Stimulated activated effector memory CD8-positive, alpha-beta T cell treated with anti-CD3 and anti-CD28 coated beads, Interleukin-12 subunit alpha, Interleukin-12 subunit beta, amount 100 ng/mL, for 72 hours (primary cell): ENCODE measurements around the gene NDE1.
"Not testable (repeated sequence)": the region's sequence is repeated elsewhere in the genome, so short reads cannot be mapped to it uniquely, and the experiment has no call there.

ENCODE experiments used
- ATAC-seq: fragments of 150-1000 bp; cut with Tn5 transposase; 2 replicates; pipeline ENCODE4 v1.10.0; 2021
- DNase-seq, 2 donors: peaks; one replicate each; pipeline ENCODE4 v3.0.0; 2021 to 2022; ENCODE audit warnings: low spot score in 2 of 2
- H3K27ac Mint-ChIP-seq: one replicate; pipeline ENCODE4 v1.8.0; 2022; ENCODE audit warnings: mild to moderate bottlenecking, mixed read lengths
- H3K36me3 Mint-ChIP-seq: one replicate; pipeline ENCODE4 v1.8.0; 2022; ENCODE audit warnings: mild to moderate bottlenecking, mixed read lengths
- H3K4me1 Mint-ChIP-seq: one replicate; pipeline ENCODE4 v1.8.0; 2022; ENCODE audit warnings: mixed read lengths
- H3K4me3 Mint-ChIP-seq: one replicate; pipeline ENCODE4 v1.8.0; 2022; ENCODE audit warnings: mild to moderate bottlenecking, mixed read lengths
- H3K9me3 Mint-ChIP-seq: one replicate; pipeline ENCODE4 v1.8.0; 2022; ENCODE audit warnings: mixed read lengths

Gene NDE1

GRCh38 chr16:15692508-15692907, 42.5 kb downstream of the NDE1 start:
- not testable (repeated sequence) for H3K27ac Mint-ChIP-seq, H3K4me1 Mint-ChIP-seq, H3K4me3 Mint-ChIP-seq, ATAC-seq, DNase-seq, H3K9me3 Mint-ChIP-seq
- H3K36me3 Mint-ChIP-seq: peaks cover 100% of the 10 kb centered on the region

GRCh38 chr16:15694499-15694898, 44.5 kb downstream of the NDE1 start:
- Mint-ChIP-seq H3K9me3 (no peaks in the 10 kb centered on the region), H3K27ac (no peak overlapping the region), H3K4me1 (no peaks in the 10 kb centered on the region), H3K36me3 (peaks cover 100% of the 10 kb centered on the region), H3K4me3 (no peak overlapping the region)
- DNase-seq: no peak
- ATAC-seq: no peak

GRCh38 chr16:15699819-15700218, 49.8 kb downstream of the NDE1 start:
- no peak for DNase-seq
- Mint-ChIP-seq H3K27ac (no peak overlapping the region), H3K9me3 (no peaks in the 10 kb centered on the region), H3K4me3 (no peak overlapping the region), H3K4me1 (peaks cover 21% of the 10 kb centered on the region), H3K36me3 (peaks cover 100% of the 10 kb centered on the region)
- no peak for ATAC-seq

- H3K27ac Mint-ChIP-seq: no peak overlapping the region
- peaks cover 21% of the 10 kb centered on the region for H3K4me1 Mint-ChIP-seq
- H3K36me3 Mint-ChIP-seq: peaks cover 100% of the 10 kb centered on the region
- no peak overlapping the region for H3K4me3 Mint-ChIP-seq
- H3K9me3 Mint-ChIP-seq: no peaks in the 10 kb centered on the region
- DNase-seq: no peak
- no peak for ATAC-seq
Observed at GRCh38 chr16:15701367-15701766, 51.3 kb downstream of the NDE1 start.

- peak overlapping the region; percentile 66 for H3K27ac Mint-ChIP-seq
- H3K9me3 Mint-ChIP-seq: no peaks in the 10 kb centered on the region
- ATAC-seq (no peak), DNase-seq (no peak)
- H3K4me1 Mint-ChIP-seq: peaks cover 21% of the 10 kb centered on the region
- no peak overlapping the region for H3K4me3 Mint-ChIP-seq
- H3K36me3 Mint-ChIP-seq: peaks cover 92% of the 10 kb centered on the region
Observed at GRCh38 chr16:15701975-15702970, 52.2 kb downstream of the NDE1 start.

GRCh38 chr16:15703029-15703736, 53.1 kb downstream of the NDE1 start:
- no peak overlapping the region for H3K4me3 Mint-ChIP-seq
- no peaks in the 10 kb centered on the region for H3K9me3 Mint-ChIP-seq
- no peak for DNase-seq
- no peak for ATAC-seq
- peaks cover 21% of the 10 kb centered on the region for H3K4me1 Mint-ChIP-seq
- H3K27ac Mint-ChIP-seq: peak overlapping the region; percentile 66
- peaks cover 84% of the 10 kb centered on the region for H3K36me3 Mint-ChIP-seq

- Mint-ChIP-seq H3K4me1 (peaks cover 21% of the 10 kb centered on the region), H3K9me3 (no peaks in the 10 kb centered on the region), H3K4me3 (no peak overlapping the region), H3K27ac (peak overlapping the region; percentile 23), H3K36me3 (peaks cover 81% of the 10 kb centered on the region)
- ATAC-seq: peak; percentile 77
- peak; percentile 65 to 84 for DNase-seq
Observed at GRCh38 chr16:15704545-15704987, 54.5 kb downstream of the NDE1 start.

GRCh38 chr16:15705064-15705565, 55.1 kb downstream of the NDE1 start:
- ATAC-seq: peak; percentile 13
- Mint-ChIP-seq H3K4me3 (no peak overlapping the region), H3K9me3 (no peaks in the 10 kb centered on the region), H3K4me1 (peaks cover 21% of the 10 kb centered on the region), H3K27ac (no peak overlapping the region), H3K36me3 (peaks cover 79% of the 10 kb centered on the region)
- DNase-seq: no peak

- Mint-ChIP-seq H3K36me3 (peaks cover 62% of the 10 kb centered on the region), H3K9me3 (no peaks in the 10 kb centered on the region), H3K27ac (no peak overlapping the region), H3K4me1 (peaks cover 34% of the 10 kb centered on the region), H3K4me3 (no peak overlapping the region)
- ATAC-seq (no peak), DNase-seq (no peak)
Observed at GRCh38 chr16:15707332-15707731, 57.3 kb downstream of the NDE1 start.

GRCh38 chr16:15708096-15708495, 58.1 kb downstream of the NDE1 start:
- no peak overlapping the region for H3K27ac Mint-ChIP-seq
- H3K36me3 Mint-ChIP-seq: peaks cover 58% of the 10 kb centered on the region
- DNase-seq (no peak), ATAC-seq (no peak)
- no peaks in the 10 kb centered on the region for H3K9me3 Mint-ChIP-seq
- H3K4me3 Mint-ChIP-seq: no peak overlapping the region
- peaks cover 37% of the 10 kb centered on the region for H3K4me1 Mint-ChIP-seq

- Mint-ChIP-seq H3K9me3 (no peaks in the 10 kb centered on the region), H3K36me3 (peaks cover 52% of the 10 kb centered on the region), H3K4me3 (no peak overlapping the region), H3K4me1 (peaks cover 36% of the 10 kb centered on the region), H3K27ac (no peak overlapping the region)
- DNase-seq (no peak), ATAC-seq (no peak)
Observed at GRCh38 chr16:15708997-15709396, 59.0 kb downstream of the NDE1 start.

- H3K36me3 Mint-ChIP-seq: peaks cover 46% of the 10 kb centered on the region
- peaks cover 34% of the 10 kb centered on the region for H3K4me1 Mint-ChIP-seq
- no peak overlapping the region for H3K4me3 Mint-ChIP-seq
- H3K27ac Mint-ChIP-seq: peak overlapping the region; percentile 91
- no peak for ATAC-seq
- H3K9me3 Mint-ChIP-seq: no peaks in the 10 kb centered on the region
- no peak for DNase-seq
Observed at GRCh38 chr16:15714393-15715172, 64.5 kb downstream of the NDE1 start.

GRCh38 chr16:15715221-15715620, 65.2 kb downstream of the NDE1 start:
- H3K27ac Mint-ChIP-seq: no peak overlapping the region
- H3K36me3 Mint-ChIP-seq: peaks cover 46% of the 10 kb centered on the region

GRCh38 chr16:15716694-15717447, 66.8 kb downstream of the NDE1 start:
- H3K9me3 Mint-ChIP-seq: no peaks in the 10 kb centered on the region
- no peak for DNase-seq
- ATAC-seq: no peak
- H3K4me3 Mint-ChIP-seq: no peak overlapping the region
- H3K27ac Mint-ChIP-seq: no peak overlapping the region
- H3K36me3 Mint-ChIP-seq: peaks cover 60% of the 10 kb centered on the region
- H3K4me1 Mint-ChIP-seq: peaks cover 29% of the 10 kb centered on the region

More at GRCh38 chr16:15715221-15715620, 65.2 kb downstream of the NDE1 start:
- no peaks in the 10 kb centered on the region for H3K9me3 Mint-ChIP-seq
- DNase-seq (no peak), ATAC-seq (no peak)
- no peak overlapping the region for H3K4me3 Mint-ChIP-seq
- peaks cover 34% of the 10 kb centered on the region for H3K4me1 Mint-ChIP-seq
